ENCODE measurements around the gene SLC24A3.
A peak's percentile ranks its signal among the peaks of the same experiment; 100 is the strongest.

- TF ChIP-seq CTCF (IDR thresholded peaks at IDR 0.05) (no peak), POLR2A (IDR thresholded peaks at IDR 0.05) (peak; percentile 54 to 69)
Measured at GRCh38 chr20:19757487-19758132, 545.2 kb downstream of the SLC24A3 start.
